22Rv1 (cell line): ENCODE results near the gene BABAM2.

Source experiments
- ZFX ChIP-seq: fragments of 450-650 bp; IDR thresholded peaks from 2 replicates; pipeline ENCODE4 v1.6.1; 2017; ENCODE audit warnings: antibody characterized with exemption, borderline replicate concordance
- TF ChIP-seq, protein P1 (sequence below): fragments of 450-650 bp; IDR thresholded peaks from 2 replicates; pipeline ENCODE4 v1.5.1; 2017; ENCODE audit warnings: mild to moderate bottlenecking

DNA sequence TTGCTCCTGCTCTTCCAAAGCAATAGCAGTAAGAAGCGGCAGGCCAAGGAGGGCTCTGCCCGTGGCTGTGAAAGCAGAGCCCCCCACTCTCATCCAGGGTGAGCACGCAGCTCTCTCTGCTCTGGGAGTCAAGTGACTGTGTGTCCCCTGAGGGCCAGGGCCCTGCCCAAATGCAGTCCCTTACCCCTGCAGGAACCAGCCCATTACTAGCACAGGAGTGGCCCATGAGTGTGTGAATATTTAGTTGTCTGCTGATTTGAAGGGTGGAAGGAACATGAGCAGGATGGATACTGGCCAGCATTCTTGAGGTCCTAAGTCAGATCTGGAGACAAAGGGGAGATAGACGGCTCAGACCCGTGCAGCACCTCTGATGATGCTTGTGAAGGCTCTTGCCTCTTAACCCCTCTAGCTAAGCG is 432.5 kb downstream of the BABAM2 start:
- TF ChIP-seq, protein P1, sequence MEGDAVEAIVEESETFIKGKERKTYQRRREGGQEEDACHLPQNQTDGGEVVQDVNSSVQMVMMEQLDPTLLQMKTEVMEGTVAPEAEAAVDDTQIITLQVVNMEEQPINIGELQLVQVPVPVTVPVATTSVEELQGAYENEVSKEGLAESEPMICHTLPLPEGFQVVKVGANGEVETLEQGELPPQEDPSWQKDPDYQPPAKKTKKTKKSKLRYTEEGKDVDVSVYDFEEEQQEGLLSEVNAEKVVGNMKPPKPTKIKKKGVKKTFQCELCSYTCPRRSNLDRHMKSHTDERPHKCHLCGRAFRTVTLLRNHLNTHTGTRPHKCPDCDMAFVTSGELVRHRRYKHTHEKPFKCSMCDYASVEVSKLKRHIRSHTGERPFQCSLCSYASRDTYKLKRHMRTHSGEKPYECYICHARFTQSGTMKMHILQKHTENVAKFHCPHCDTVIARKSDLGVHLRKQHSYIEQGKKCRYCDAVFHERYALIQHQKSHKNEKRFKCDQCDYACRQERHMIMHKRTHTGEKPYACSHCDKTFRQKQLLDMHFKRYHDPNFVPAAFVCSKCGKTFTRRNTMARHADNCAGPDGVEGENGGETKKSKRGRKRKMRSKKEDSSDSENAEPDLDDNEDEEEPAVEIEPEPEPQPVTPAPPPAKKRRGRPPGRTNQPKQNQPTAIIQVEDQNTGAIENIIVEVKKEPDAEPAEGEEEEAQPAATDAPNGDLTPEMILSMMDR: no peak
- TF ChIP-seq ZFX: no peak
